NCI-H226 (cell line): Measurements from ENCODE around the gene ALX4.
A peak's percentile ranks its signal among the peaks of the same experiment; 100 is the strongest.

Experiments used
- DNase-seq: peaks from one replicate; pipeline ENCODE4 v3.0.0-alpha.2; 2015

Gene ALX4

DNA sequence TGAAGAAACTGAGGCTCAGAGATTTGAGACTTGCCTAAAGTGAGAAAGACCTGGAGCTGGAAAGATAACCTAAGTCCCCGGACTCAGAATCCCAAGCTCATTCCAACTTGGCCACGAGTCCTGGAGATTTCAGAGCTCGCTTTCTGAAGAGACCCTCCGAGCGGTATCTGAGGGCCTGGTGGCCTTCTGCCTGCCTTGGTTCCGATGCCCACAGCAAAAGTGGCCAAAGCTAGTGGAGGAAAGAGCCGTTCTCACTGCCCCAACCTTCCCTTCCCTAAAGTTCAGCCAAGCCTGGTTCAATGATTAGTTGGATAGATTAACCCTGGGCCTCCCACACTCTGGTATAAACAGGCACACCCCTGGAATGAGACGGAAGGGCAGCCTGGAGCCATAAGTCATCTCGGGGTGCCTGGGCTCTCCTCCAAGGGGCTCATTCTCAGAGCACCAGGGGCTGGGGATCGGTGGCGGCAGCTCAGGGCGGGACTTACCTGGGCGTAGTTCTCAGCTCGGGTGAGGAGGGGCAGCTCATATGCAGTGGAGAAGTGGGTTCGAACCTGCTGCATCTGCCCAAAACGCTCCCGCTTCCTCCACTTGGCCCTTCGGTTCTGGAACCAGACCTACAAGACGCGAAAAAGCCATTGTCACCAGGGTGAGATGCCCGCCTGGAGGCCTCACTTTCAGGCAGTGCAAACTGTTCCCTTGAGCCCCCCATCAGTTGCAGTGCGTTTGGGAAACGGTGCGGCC is 42.8 kb downstream of the ALX4 start:
- no peak for DNase-seq

DNA sequence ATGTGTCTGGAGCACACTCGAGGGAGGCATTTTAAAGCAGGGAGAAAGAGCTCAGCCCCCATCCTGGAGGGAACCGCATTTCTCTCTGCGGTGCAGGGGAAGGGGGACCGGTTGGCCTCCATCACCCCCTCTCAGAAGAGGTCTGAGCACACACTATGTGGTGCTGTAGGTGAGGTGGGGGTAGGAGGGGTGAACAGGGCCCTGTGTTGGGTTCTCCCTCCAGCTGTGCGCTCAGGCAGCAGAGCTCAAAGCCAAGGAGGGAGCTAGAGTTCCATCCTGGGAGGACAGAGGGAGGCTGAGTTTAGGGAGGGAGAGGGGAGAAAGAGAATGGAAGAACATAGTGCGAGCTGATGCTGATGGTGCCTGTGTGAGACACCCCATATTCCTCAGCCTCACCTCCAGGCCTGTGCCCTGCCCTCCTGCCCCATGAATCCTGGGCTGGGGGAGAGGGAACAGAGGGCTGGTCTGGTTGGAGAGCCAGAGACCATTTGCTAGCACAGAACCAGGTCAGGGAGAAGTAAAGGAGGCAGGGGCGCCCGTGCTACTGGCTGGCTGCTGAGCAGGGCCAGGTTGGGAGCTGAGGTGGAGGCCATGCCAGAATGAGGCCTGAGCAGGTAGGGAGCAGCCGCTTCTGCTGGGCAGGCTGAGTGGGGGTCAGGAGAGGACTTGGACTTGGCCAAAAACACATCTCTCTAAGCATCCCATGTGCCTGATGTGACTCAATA is 43.7 kb downstream of the ALX4 start:
- DNase-seq: no peak

DNA sequence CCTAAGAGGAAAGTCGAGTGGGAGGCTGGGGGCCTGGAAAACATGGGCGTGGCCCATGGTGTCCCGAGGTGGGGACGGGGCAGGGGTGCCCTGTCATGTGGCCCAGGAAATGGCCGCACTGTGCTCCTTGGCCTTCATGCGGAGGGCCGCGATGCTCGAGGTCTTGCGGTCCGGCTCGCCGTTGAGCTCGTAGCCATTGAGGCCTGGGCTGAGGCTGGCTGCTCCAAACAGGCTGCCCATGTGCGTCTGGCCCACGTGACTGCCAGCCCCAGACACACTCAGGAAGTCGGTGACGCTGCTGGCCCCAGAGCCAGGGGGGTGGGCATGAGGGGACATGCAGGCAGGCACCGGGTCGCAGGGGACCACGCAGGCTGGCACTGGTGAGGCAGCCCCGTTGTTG is 45.2 kb downstream of the ALX4 start:
- DNase-seq: no peak

DNA sequence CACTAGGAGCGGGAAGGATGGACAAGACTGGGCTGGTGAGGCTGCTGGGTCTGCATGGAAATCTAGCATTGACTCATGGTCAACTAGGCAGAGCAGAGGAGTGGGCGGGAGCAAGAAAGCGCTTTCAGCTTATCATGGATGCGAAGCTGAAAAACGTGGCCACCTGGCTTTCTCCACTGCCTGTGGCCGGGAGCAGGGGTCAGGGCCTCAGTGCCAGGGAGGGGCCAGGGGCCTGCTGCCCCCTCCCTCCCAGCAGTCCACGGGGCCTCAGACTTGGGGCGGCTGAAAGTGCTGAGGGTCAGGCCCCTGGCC is 45.5 kb downstream of the ALX4 start:
- DNase-seq: no peak

DNA sequence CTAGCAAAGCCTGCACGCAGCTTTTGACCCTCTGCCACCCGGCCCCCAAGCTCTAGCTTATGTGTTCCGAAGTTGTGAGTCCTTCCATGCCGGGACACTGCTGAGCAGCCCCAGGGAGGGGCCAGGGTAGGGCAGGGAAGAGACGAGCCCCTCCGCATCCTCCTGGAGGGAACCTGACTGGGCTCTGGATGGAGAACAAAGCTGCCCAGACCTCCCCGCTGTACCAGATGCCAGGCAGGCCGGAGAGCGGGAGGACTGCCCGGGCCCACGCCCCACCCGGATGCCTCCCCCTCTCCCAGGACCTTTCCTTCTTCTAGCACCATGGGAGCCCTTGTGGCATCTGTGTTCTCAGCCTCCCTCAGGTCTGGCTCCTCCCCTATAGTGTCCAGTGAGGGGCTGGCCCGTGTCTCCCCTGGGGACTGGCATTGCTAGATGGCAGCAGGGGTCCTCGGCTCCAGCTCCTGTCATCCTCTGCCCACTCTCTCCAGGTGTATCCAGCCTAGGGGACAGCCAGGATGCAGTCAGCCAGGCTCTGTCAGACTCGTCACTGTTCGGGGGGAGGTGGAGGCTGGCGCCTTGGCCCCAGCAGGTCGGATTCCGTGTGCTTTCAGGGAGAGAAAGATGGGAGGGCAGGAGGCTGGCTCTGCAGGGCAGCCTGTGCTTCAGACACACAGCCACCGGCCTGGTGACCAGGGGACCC is 46.1 kb downstream of the ALX4 start:
- no peak for DNase-seq

DNA sequence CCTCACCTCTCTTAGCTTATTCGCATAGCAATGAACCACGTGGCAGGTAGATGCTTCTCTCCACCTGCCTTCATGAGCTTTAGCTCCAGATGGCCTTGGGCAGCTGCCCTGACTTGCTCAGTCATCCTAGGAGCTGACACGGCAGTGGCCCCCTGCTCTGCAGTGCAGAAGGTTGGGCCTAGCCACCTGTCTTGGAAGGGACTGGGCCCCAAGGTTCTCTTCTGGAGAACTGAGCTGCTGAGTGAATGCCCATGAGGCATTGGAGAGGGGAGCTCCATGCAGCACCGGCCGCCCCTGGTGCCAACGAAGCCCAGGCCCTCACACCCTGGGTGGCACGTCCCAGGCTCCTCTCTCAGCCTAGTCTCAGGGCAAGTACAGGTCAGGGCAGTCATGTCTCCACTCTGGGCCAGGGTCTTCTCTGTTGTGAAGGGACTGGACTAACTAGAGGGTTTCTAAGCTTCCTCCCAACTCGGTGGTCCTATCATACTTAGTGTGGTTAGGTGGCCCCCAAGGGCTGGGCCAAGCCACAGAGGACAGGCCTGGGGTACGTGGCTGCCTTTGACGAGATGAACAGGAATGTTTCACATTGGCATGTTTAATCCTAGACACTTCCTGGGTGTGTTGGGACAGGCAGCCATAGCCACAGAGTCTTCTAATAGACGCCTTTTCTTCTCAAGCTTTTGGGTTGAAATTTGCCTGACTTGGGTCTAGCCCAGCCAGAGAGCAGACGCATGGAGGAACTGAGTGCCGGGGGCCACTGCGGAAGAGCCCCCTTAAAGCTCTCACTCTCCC is 47.9 kb downstream of the ALX4 start:
- no peak for DNase-seq

DNA sequence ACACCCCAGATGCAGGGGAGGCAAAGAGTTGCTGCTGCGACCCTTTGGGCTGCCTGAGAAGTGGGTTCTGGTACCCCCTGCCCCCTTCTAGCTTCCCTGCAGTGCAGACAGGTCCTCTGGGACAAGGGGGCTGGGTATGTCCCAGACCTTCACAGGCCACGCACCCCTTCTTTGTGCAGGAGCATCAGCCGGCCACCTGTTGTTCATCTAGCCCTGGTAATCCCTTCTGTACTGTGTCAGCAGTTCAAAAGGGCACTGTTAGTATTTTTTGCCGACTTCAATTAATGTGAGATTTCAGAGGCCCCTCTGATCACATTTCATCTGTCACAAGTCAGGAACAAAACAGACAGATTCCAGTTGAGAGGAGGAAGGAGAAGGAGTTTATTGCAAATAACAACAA is 49.9 kb downstream of the ALX4 start:
- DNase-seq: no peak

DNA sequence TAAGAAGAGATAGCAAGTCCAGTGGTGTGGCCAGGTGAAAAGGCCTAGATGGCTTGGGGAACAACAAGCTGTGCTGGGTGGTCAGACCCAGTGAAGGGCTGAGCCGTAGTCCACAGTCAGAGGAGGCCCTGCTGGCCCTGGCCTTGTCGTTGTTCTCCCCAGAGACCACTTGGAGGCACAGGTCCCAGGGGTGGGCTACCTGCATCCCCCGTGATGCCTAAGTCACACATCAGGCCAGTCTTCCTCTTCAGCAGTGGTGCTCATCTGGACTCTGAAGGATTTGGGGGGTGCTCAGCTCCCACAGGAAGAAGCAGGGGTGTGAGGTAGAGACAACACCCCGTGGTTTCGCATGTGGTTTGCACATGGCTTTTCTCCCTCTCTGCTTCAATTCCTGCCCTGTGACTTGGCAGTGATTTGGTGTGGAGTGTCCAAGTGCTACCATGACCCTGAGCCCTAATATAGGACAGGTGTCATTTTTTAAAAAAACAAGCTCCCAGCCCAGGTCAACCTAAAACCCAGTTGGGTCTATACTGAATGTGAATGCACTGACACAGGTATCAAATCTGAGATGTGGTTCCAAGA is 51.0 kb downstream of the ALX4 start:
- no peak for DNase-seq

DNA sequence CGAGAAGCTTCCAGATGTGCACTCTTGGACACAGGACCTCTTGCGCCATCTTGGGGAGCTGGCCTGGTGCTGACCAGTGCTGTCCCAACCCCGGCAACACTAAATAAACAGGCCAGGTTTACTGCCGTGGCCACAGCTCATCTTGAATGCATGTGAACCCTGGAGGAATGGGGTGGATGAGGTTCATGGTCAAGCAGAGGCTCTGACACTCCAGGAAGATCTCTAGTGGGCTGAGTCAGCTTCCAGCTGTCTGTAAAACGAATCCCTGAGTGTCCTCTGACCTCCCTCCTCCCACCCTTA is 51.8 kb downstream of the ALX4 start:
- no peak for DNase-seq

DNA sequence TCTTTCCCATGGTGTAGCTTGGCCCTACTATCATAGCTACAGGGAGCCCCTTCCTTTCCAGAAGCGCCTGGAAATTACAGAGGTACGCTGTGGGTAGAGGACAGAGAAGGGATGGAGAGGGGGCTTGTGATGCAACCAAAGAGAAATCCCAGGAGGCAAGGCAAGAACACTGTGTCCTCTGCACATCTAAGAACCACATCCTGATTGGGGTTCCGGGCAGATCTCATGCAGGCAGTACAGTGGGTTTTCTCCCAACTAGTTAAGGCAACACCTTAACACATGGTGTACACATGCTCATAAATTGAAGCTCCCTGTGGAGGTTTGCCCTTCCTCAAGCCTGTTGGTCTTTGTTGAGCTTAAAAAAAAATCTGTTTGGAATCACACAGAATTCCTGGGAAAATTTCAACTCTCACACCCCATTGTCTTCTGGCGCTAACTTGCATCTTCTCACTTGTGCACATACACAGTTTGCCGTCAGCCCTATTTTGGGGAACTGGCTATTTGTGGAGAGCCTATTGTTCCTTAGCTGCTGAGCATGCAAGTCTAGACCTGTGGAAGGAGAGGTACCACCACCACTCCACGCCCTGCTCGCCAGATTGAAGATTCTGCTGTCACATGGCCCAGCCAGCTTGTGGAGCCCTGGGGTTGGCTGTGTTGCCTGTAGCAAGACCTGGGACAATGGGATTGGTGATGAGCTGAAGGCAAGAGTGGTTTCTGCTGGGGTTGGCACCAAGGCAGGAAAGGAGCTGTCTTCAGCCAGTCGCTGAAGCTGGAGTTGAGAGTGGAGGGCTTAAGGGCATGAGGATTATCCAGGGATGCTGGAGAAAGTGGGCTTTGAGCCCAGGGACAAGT is 52.4 kb downstream of the ALX4 start:
- no peak for DNase-seq

DNA sequence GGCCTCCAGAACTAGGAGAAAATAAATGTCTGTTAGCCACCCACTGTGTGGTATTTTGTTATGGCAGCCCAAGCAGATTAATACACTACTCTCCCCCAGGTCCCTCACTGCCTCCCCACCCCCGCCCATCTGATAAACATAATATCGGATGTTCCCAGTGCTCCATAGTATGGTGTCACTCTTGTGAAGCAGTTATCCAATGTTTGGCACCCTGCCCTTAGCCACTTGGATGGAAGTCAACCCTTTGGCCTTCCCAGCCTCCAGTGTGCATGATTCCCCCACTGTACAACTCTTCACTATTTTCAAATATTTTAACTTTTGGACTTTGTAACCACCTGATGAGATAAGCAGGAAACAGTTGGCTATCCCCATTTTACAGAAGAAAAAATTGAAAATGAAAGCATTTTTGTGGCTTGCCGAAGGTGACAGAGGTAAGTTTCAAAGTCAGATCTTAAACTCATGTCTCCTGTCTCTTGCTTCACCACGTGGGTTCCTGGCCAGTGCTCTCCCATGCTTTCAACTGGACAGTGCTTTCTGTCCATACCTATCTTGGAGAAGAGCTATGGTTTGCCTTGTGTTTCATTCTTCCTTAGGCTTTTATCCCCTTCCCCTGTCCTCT is 53.2 kb downstream of the ALX4 start:
- DNase-seq: no peak

DNA sequence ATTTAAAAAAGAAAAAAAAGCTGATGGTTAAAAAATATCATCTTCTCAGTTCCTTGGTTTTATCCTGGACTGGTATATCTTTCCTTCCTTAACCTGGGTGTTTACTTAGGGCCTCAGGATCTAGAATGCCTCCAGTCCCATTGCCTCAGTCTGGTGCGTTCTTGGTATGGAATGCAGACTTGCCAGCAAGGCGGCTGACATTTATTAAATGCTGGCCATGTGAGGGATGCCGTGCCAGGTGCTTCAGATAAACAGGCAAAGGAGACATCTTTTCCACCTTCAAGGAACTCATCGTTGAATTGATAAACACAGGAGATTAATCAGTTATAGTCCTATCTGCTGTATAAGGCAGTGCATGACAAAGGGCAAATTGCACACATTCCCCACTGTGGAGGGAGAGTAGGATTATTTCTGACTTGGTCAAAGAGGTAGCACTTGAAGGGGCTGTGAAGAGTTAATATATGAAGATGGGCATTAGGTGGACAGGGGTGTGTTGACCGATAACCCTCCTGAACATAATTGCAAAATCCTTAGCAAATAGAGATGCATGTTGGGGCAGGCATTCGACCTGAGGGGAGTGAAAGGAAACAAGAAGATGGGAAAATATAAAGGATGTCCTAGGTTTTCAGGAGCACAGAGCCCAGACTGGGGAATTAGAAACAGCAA is 54.4 kb downstream of the ALX4 start:
- DNase-seq: no peak

DNA sequence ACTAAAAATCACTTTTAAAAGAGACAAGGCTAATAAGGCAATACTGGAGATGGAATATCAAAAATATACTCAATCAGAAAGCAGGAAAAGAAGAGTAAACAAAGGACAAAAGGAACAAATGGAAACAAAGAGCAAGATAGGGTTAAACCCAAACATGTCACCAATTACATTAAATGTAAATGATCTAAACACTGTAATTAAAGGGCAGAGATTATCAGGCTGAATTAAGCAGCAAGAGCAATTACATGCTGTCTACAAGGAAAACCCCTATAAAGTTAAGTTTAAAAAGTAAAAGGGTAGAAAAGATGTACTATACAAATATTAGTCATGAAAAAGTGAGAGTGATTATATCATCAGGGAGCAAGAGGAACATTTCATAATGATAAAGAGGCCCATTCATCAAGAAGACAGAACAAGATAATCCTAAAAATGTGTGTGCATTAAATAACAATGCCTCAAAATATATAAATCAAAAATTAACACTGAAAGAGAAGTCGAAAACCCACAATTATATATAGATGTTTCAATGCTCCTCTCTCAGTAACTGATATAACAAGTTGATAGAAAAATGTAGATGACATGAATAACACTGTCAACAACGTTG is 56.8 kb downstream of the ALX4 start:
- DNase-seq: no peak

DNA sequence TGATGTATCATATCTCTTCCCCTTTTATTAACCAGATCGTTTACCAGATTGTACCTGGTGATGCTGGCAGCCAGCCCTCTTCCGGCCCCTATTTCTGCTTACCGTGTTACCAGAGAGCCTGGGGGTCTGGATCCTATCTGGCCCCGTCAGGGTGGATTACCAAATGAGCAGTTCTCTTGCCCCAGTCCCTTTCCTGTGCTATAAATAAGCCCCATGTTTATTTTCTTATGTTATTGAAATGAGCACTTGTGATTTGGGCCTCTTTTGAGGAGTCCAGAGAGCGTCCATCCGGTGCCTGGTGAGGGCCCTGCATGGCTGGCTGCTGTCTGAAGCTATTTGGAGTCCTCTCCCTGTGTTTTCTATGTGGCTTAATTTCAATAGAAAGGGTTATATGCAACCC is 59.5 kb downstream of the ALX4 start:
- DNase-seq: no peak

DNA sequence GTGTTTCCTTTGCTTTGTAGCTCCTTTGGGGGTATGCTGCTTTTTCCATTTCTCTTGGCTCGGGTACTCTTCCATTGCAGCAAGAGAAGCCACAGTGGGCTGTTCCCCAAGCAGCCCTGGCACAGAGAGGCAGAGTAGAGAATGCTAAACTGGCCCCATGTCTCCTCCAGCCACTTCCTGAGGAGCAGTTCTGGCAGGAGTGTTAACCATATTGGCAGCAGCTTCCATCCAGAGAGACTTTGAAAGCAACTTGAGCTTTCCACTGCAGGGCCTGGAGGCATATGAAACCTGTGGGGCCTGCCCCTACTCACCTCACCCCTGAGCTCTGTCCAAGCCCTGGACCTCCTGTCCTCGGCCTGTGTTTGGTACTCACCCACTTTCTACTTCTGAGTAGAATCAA is 61.8 kb downstream of the ALX4 start:
- DNase-seq: no peak

DNA sequence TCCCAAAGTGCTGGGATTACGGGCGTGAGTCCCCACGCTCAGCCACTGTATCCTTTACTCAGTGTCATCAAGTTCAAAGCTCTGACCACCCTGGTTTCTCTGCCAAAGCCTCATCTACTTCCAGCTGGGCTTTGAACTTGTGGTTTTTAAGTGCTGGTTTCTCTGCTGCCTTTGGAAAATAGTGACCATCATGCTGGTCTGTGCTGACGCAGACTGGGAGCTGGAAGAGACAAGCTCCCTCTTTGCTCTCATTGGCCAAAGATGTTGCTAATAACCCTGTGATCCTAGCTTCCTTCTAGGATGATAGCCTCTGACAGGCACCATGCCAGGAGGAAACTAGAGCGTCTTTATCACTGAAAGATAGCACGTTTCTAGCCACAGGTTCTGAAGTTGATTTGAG is 62.4 kb downstream of the ALX4 start:
- DNase-seq: no peak

DNA sequence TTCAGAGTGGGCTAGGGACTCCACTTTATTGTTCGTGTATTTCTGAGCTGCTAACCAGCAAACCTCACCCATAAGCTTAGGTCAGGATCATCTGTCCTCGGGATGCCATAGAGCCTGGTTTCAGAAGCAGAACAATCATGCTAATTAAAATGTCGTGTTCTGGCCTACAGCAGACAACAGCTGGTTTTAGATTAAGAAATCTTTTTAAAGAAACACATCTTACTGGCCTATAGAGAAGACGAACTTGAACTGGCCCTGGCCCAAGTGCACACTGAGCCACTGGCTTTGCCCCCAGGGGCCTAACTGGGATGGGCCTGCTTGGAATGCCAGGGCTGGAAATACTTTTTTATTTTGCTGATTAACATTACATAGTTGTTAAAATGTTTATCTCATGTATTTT is 63.2 kb downstream of the ALX4 start:
- peak; percentile 26 for DNase-seq

DNA sequence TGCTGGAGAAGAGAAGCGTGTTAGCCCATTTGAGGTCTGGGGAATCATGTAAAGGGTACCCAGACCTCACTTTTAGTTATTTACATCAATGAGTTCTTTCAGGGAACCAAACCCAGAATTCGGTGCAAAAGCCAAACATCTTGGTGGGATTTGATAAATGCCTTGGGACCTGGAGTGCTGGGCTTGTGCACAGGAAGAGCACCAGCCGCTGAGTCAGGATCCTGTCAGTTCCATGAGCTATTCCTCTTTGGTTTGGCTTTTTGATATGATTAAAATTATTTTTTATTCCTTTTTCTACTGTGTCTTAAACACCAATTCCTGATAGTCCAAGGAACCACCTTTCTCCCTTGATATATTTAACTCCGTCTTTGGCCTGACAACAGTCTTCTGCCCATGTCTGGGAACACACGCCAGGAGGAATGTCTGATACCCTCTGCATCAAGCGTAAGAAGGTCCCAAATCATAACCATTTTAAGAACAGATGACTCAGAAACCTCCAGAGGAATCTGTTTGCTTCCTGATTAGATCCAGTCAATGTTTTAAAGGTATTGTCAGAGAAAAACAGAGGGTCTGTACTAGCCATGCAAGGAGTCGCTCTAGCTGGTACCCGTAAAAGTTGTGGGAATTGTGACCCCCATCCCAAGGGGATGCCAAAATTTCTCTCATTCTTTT is 65.2 kb downstream of the ALX4 start:
- DNase-seq: peak; percentile 41

DNA sequence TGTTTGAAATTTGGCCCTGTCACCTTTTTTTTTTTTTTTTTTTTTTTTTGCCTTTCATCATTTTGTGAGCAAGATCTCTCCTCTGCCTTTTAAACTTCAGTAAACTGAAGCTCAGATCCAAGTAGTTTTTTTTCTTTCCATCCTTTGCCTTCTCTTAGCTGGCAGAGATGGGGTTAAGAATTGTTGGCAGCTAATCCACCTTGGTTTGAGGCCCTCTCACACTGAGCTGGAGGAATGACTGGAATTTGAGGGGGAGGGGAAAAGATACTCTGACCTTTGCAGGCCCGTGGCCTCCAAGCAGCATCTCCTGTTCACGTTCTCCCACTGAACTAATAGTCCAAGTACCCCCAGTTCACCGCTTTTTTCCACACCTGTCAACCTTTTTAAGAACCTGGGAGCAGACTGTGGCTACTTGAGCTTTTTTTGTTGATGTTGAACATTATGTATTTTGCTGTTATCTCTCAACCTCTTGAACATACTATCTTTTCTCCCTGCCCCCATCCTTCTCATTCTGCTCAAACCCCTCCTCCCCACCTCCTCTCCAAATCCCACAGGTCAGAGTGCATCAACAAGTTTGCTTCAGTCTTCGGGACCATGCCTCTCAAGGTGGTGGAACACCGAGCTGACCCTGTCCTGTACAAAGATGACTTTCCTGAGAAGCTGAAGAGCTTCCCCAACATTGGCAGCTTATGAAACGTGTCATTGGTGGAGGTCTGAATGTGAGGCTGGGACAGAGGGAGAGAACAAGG is 66.2 kb downstream of the ALX4 start:
- DNase-seq: peak; percentile 81

DNA sequence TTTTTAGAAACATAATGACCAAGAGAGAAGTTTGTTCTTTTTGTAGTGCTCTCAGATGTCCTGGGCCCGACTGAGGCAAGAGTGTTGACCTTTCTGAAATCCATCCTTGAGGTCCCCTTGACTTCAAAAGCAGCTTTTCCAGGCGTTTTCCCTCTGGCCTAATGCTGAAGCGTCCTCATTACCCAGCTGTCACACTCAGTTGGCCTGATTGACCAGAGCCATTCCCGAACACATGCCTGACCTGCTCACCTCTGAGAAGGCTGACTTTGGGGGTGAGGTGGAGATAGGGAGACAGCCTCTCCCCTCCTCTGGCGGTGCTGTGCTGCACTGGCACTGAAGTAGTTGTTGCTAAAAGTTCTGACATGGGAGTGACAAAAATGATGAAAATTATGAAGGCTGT is 66.9 kb downstream of the ALX4 start:
- DNase-seq: no peak
